ENCODE measurements around the gene CHPF2.
A peak's percentile ranks its signal among the peaks of the same experiment; 100 is the strongest.

Gene CHPF2

GRCh38 chr7:151246102-151246850, 14.0 kb downstream of the CHPF2 start:
- TF ChIP-seq, protein P1, sequence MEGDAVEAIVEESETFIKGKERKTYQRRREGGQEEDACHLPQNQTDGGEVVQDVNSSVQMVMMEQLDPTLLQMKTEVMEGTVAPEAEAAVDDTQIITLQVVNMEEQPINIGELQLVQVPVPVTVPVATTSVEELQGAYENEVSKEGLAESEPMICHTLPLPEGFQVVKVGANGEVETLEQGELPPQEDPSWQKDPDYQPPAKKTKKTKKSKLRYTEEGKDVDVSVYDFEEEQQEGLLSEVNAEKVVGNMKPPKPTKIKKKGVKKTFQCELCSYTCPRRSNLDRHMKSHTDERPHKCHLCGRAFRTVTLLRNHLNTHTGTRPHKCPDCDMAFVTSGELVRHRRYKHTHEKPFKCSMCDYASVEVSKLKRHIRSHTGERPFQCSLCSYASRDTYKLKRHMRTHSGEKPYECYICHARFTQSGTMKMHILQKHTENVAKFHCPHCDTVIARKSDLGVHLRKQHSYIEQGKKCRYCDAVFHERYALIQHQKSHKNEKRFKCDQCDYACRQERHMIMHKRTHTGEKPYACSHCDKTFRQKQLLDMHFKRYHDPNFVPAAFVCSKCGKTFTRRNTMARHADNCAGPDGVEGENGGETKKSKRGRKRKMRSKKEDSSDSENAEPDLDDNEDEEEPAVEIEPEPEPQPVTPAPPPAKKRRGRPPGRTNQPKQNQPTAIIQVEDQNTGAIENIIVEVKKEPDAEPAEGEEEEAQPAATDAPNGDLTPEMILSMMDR (IDR thresholded peaks at IDR 0.05; ENCODE audit: insufficient read depth, low read depth, low read length, missing control alignments), result no peak
- DNase-seq (ENCODE audit: low read depth), result no peak
- H3K4me3 ChIP-seq (ENCODE audit: low read depth, low read length), result no peak overlapping the region

- TF ChIP-seq, protein P1 (IDR thresholded peaks at IDR 0.05; ENCODE audit: insufficient read depth, low read depth, low read length, missing control alignments), result no peak
- no peak for DNase-seq (ENCODE audit: low read depth)
- no peak overlapping the region for H3K4me3 ChIP-seq (ENCODE audit: low read depth, low read length)
Observed at GRCh38 chr7:151246851-151247580, 14.7 kb downstream of the CHPF2 start.

- TF ChIP-seq, protein P1 (IDR thresholded peaks at IDR 0.05; ENCODE audit: insufficient read depth, low read depth, low read length, missing control alignments), result no peak
- DNase-seq (ENCODE audit: low read depth), result no peak
- H3K4me3 ChIP-seq (ENCODE audit: low read depth, low read length), result no peak overlapping the region
Observed at GRCh38 chr7:151247611-151248345, 15.5 kb downstream of the CHPF2 start.

- no peak within 1 kb of the TSS for H3K4me3 ChIP-seq (ENCODE audit: low read depth, low read length)
- TF ChIP-seq, protein P1 (IDR thresholded peaks at IDR 0.05; ENCODE audit: insufficient read depth, low read depth, low read length, missing control alignments), result no peak
- DNase-seq (ENCODE audit: low read depth), result no peak
Observed at GRCh38 chr7:151248346-151249033, 16.2 kb downstream of the CHPF2 start, which contains the start of gene SMARCD3. Gene SMARCD3 (minus strand): TSS chr7:151248694. CDS start chr7:151248562, 132 bp downstream.

GRCh38 chr7:151249034-151249731, 16.9 kb downstream of the CHPF2 start:
- TF ChIP-seq, protein P1 (IDR thresholded peaks at IDR 0.05; ENCODE audit: insufficient read depth, low read depth, low read length, missing control alignments), result no peak
- DNase-seq (ENCODE audit: low read depth), result peak; percentile 25
- H3K4me3 ChIP-seq (ENCODE audit: low read depth, low read length), result no peak overlapping the region

- DNase-seq (ENCODE audit: low read depth), result no peak
- no peak overlapping the region for H3K4me3 ChIP-seq (ENCODE audit: low read depth, low read length)
- TF ChIP-seq, protein P1 (IDR thresholded peaks at IDR 0.05; ENCODE audit: insufficient read depth, low read depth, low read length, missing control alignments), result no peak
Observed at GRCh38 chr7:151249732-151250072, 17.4 kb downstream of the CHPF2 start.

Data from GM12865 (cell line).